HepG2 (cell line): ENCODE measurements around the gene STXBP4. TPM values are rescaled to one million over a fixed set of nuclear protein-coding genes. Genes with fewer than 3 reads are reported as not detected.

Experiments
- CBX1 ChIP-seq: IDR thresholded peaks from one replicate; pipeline ENCODE4 v1.6.1; 2016; ENCODE audit warnings: antibody characterized with exemption, low read depth
- CSRNP2 ChIP-seq: sonication (generic); formaldehyde crosslinking; conservative IDR thresholded peaks from 2 replicates; pipeline ENCODE4 v1.8.0; 2022; ENCODE audit warnings: low read depth, missing genetic modification reagents
- FOXA1 ChIP-seq, 2 experiments: fragments of 450-650 bp in 1 of 2; sonication (generic) in 1 of 2; formaldehyde crosslinking in 1 of 2; IDR thresholded peaks; 2 replicates each; pipeline versions ENCODE4 v1.4.0 to v1.6.1; 2016 to 2020; ENCODE audit warnings: missing genetic modification reagents in 1 of 2
- KDM2A ChIP-seq: sonication (generic); formaldehyde crosslinking; IDR thresholded peaks from 2 replicates; pipeline ENCODE4 v1.4.0; 2020; ENCODE audit warnings: low read depth, missing genetic modification reagents, borderline replicate concordance
- MAZ ChIP-seq, 2 experiments: sonication (generic) in 1 of 2; formaldehyde crosslinking in 1 of 2; IDR thresholded peaks; 2 replicates each; pipeline versions ENCODE4 v1.5.0 to v1.6.1; 2012 to 2020; ENCODE audit warnings: low read depth in 2 of 2, mild to moderate bottlenecking in 2 of 2, borderline replicate concordance in 1 of 2, improper control_type of control experiment in 1 of 2, low read length in 1 of 2, missing genetic modification reagents in 1 of 2, moderate library complexity in 1 of 2
- MED1 ChIP-seq: sonication (generic); formaldehyde crosslinking; IDR thresholded peaks from 2 replicates; pipeline ENCODE4 v1.4.0; 2020; ENCODE audit warnings: missing genetic modification reagents
- NFKBIZ ChIP-seq: IDR thresholded peaks from 2 replicates; pipeline ENCODE4 v1.6.1; 2018; ENCODE audit warnings: missing genetic modification reagents, missing compliant biosample characterization
- NFYB ChIP-seq: sonication (generic); formaldehyde crosslinking; IDR thresholded peaks from 2 replicates; pipeline ENCODE4 v1.4.0; 2020; ENCODE audit warnings: missing genetic modification reagents
- PITX1 ChIP-seq: sonication (generic); formaldehyde crosslinking; IDR thresholded peaks from 2 replicates; pipeline ENCODE4 v1.5.1; 2020; ENCODE audit warnings: mild to moderate bottlenecking, missing genetic modification reagents
- RBM22 ChIP-seq: fragments of 200-400 bp; formaldehyde crosslinking; optimal IDR thresholded peaks from 2 replicates; pipeline ENCODE3; 2017; ENCODE audit warnings: mild to moderate bottlenecking, low read length, moderate library complexity
- SKIL ChIP-seq: sonication (generic); formaldehyde crosslinking; IDR thresholded peaks from 2 replicates; pipeline ENCODE4 v1.8.0; 2022; ENCODE audit warnings: missing genetic modification reagents, mild to moderate bottlenecking, moderate library complexity, borderline replicate concordance
- SYNCRIP ChIP-seq: fragments of 200-400 bp; formaldehyde crosslinking; IDR thresholded peaks from 2 replicates; pipeline ENCODE4 v1.6.1; 2018; ENCODE audit warnings: mild to moderate bottlenecking, low read depth, low read length; ENCODE audit not compliant: insufficient read depth
- ZNF296 ChIP-seq: sonication (generic); formaldehyde crosslinking; conservative IDR thresholded peaks from 2 replicates; pipeline ENCODE4 v1.5.0; 2020; ENCODE audit warnings: mild to moderate bottlenecking, missing genetic modification reagents
- ZNF431 ChIP-seq: sonication (generic); formaldehyde crosslinking; IDR thresholded peaks from 2 replicates; pipeline ENCODE4 v1.9.0; 2022; ENCODE audit warnings: missing genetic modification reagents, low read depth, mild to moderate bottlenecking, borderline replicate concordance
- polyA plus RNA-seq, 8 experiments: library from polyadenylated mRNA; depleted of rRNA in 3 of 8; stranded (reverse) in 7 of 8; unstranded in 1 of 8; fragments of >200 nt; fragmentation: Illumina TruSeq in 4 of 8; extraction: Trizol in 4 of 8; gene quantifications; 2 replicates each; pipeline versions ENCODE4 v1.2.1 to v1.2.3, GENCODE V29; 2011 to 2016; ENCODE audit warnings: low read depth in 4 of 8, missing spikeins in 1 of 8, mixed read lengths in 1 of 8; ENCODE audit not compliant: insufficient read depth in 1 of 8
- total RNA-seq, 5 experiments: library from RNA; depleted of rRNA; stranded (reverse); fragments of >200 nt; fragmentation: Illumina TruSeq; extraction: Trizol; gene quantifications; 2 replicates each; pipeline ENCODE4 v1.2.3, GENCODE V29; 2016; ENCODE audit warnings: low read depth in 1 of 5
- TF ChIP-seq, protein P1 (sequence below): sonication (generic); formaldehyde crosslinking; IDR thresholded peaks from 2 replicates; pipeline ENCODE4 v1.5.0; 2020; ENCODE audit warnings: mild to moderate bottlenecking, missing genetic modification reagents, borderline replicate concordance
- TF ChIP-seq, protein P2 (sequence below): IDR thresholded peaks from 2 replicates; pipeline ENCODE4 v1.6.1; 2016; ENCODE audit warnings: low read depth, control low read depth
- TF ChIP-seq, protein P3 (sequence below): sonication (generic); formaldehyde crosslinking; IDR thresholded peaks from 2 replicates; pipeline ENCODE4 v1.4.0; 2020; ENCODE audit warnings: missing genetic modification reagents

Gene STXBP4
- total and polyA plus RNA-seq, 2 of the 13 experiments (the other 11 are each of a cell fraction or from before 2014, with no cell fraction given): 8.5 to 36.1 TPM

DNA sequence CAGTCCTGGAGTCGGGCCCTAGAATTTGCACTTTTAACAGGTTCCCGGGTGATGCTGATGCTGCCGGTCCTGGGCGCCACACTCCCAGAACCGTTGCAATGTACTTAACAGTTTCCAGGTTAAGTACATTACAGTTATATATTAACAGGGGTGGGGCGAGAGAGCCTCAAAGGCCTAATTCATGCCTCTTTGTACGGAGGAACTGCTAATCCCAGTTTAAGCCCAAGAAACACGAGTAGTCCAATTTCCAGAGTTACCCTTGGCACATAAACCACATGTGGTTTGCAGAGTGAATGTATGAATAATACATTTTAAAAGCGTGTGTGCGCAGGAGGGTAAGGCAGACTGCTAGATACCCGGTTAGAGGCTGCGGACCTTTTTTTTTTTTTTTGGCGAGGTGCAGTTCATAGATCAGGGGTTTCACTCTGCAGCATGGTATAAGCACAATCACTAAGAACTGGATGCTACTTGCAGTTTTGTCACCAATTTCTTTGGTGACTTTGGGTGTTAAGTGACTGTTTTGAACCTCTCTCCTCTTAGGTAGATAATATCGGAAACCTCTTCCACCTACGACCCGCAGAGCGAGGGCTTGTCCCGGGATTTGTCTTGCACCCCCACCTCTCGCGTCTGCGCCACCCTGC lies 824 bp upstream of the STXBP4 start (continued):
- TF ChIP-seq, protein P1, sequence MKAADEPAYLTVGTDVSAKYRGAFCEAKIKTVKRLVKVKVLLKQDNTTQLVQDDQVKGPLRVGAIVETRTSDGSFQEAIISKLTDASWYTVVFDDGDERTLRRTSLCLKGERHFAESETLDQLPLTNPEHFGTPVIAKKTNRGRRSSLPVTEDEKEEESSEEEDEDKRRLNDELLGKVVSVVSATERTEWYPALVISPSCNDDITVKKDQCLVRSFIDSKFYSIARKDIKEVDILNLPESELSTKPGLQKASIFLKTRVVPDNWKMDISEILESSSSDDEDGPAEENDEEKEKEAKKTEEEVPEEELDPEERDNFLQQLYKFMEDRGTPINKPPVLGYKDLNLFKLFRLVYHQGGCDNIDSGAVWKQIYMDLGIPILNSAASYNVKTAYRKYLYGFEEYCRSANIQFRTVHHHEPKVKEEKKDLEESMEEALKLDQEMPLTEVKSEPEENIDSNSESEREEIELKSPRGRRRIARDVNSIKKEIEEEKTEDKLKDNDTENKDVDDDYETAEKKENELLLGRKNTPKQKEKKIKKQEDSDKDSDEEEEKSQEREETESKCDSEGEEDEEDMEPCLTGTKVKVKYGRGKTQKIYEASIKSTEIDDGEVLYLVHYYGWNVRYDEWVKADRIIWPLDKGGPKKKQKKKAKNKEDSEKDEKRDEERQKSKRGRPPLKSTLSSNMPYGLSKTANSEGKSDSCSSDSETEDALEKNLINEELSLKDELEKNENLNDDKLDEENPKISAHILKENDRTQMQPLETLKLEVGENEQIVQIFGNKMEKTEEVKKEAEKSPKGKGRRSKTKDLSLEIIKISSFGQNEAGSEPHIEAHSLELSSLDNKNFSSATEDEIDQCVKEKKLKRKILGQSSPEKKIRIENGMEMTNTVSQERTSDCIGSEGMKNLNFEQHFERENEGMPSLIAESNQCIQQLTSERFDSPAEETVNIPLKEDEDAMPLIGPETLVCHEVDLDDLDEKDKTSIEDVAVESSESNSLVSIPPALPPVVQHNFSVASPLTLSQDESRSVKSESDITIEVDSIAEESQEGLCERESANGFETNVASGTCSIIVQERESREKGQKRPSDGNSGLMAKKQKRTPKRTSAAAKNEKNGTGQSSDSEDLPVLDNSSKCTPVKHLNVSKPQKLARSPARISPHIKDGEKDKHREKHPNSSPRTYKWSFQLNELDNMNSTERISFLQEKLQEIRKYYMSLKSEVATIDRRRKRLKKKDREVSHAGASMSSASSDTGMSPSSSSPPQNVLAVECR (CRISPR knock-in tag): no peak
- TF ChIP-seq PITX1 (CRISPR knock-in tag) (peak; percentile 45), CSRNP2 (CRISPR knock-in tag) (no peak), MAZ (IDR thresholded peaks at IDR 0.05; ENCODE audit: borderline replicate concordance, low read depth, low read length) (no peak; the same call in 1 of the 2 replicates), MAZ (CRISPR knock-in tag; IDR thresholded peaks at IDR 0.05; ENCODE audit: low read depth) (no peak), CBX1 (no peak), RBM22 (peak; percentile 38), KDM2A (CRISPR knock-in tag) (no peak), FOXA1 (IDR thresholded peaks at IDR 0.05) (no peak), FOXA1 (CRISPR knock-in tag; IDR thresholded peaks at IDR 0.05) (peak; percentile 41), SKIL (no peak), ZNF431 (no peak), ZNF296 (CRISPR knock-in tag) (no peak), NFYB (no peak), SYNCRIP (no peak), MED1 (CRISPR knock-in tag) (peak; percentile 10; the same call in 1 of the 2 replicates), NFKBIZ (no peak)
- TF ChIP-seq, protein P2, sequence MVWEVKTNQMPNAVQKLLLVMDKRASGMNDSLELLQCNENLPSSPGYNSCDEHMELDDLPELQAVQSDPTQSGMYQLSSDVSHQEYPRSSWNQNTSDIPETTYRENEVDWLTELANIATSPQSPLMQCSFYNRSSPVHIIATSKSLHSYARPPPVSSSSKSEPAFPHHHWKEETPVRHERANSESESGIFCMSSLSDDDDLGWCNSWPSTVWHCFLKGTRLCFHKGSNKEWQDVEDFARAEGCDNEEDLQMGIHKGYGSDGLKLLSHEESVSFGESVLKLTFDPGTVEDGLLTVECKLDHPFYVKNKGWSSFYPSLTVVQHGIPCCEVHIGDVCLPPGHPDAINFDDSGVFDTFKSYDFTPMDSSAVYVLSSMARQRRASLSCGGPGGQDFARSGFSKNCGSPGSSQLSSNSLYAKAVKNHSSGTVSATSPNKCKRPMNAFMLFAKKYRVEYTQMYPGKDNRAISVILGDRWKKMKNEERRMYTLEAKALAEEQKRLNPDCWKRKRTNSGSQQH (CRISPR knock-in tag): 0 out of 2 replicates have a peak, but pooled peaks have one; percentile 10
- TF ChIP-seq, protein P3, sequence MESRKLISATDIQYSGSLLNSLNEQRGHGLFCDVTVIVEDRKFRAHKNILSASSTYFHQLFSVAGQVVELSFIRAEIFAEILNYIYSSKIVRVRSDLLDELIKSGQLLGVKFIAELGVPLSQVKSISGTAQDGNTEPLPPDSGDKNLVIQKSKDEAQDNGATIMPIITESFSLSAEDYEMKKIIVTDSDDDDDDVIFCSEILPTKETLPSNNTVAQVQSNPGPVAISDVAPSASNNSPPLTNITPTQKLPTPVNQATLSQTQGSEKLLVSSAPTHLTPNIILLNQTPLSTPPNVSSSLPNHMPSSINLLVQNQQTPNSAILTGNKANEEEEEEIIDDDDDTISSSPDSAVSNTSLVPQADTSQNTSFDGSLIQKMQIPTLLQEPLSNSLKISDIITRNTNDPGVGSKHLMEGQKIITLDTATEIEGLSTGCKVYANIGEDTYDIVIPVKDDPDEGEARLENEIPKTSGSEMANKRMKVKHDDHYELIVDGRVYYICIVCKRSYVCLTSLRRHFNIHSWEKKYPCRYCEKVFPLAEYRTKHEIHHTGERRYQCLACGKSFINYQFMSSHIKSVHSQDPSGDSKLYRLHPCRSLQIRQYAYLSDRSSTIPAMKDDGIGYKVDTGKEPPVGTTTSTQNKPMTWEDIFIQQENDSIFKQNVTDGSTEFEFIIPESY (CRISPR knock-in tag): no peak
